Mesendoderm (in vitro differentiated cells): ENCODE results near the gene SH3GLB2.

Experiments used
- DNase-seq: peaks from one replicate; pipeline ENCODE4 v3.0.0; 2013
- H2AK5ac ChIP-seq: 2 replicates; pipeline ENCODE4 v1.6.1; 2013; ENCODE audit warnings: low read length, inconsistent platforms
- H2BK120ac ChIP-seq: 2 replicates; pipeline ENCODE4 v1.6.1; 2013; ENCODE audit warnings: low read depth, mild to moderate bottlenecking, low read length, moderate library complexity, mixed read lengths
- H2BK15ac ChIP-seq: replicated peaks from 2 replicates; pipeline ENCODE4 v1.6.1; 2013; ENCODE audit warnings: low read depth, mild to moderate bottlenecking, moderate library complexity
- H2BK5ac ChIP-seq: 2 replicates; pipeline ENCODE4 v1.6.1; 2013; ENCODE audit warnings: low read length, inconsistent platforms
- H3K18ac ChIP-seq: 2 replicates; pipeline ENCODE4 v1.6.1; 2013; ENCODE audit warnings: mild to moderate bottlenecking, low read length, mixed read lengths
- H3K23ac ChIP-seq: one replicate; pipeline ENCODE4 v1.6.1; 2013; ENCODE audit warnings: low read length
- H3K27ac ChIP-seq: 2 replicates; pipeline ENCODE4 v1.5.1; 2013; ENCODE audit warnings: low read depth, mild to moderate bottlenecking, inconsistent platforms, low read length, moderate library complexity
- H3K27me3 ChIP-seq: 2 replicates; pipeline ENCODE4 v1.6.1; 2013; ENCODE audit warnings: low read length, control low read depth, mild to moderate bottlenecking, inconsistent platforms; ENCODE audit not compliant: insufficient read depth, poor library complexity
- H3K36me3 ChIP-seq: 2 replicates; pipeline ENCODE4 v1.6.1; 2013; ENCODE audit warnings: low read length, inconsistent platforms; ENCODE audit not compliant: control insufficient read depth, insufficient read depth
- H3K4ac ChIP-seq: one replicate; pipeline ENCODE4 v1.6.1; 2013; ENCODE audit warnings: low read depth, mild to moderate bottlenecking, low read length, moderate library complexity
- H3K4me1 ChIP-seq: 2 replicates; pipeline ENCODE4 v1.6.1; 2013; ENCODE audit warnings: low read depth, low read length, inconsistent platforms; ENCODE audit not compliant: control insufficient read depth
- H3K4me2 ChIP-seq: 2 replicates; pipeline ENCODE4 v1.6.1; 2013; ENCODE audit warnings: low read length
- H3K4me3 ChIP-seq: 2 replicates; pipeline ENCODE4 v1.5.1; 2013; ENCODE audit warnings: mild to moderate bottlenecking, low read length
- H3K56ac ChIP-seq: one replicate; pipeline ENCODE4 v1.6.1; 2013; ENCODE audit warnings: low read length
- H3K79me1 ChIP-seq: 2 replicates; pipeline ENCODE4 v1.6.1; 2013; ENCODE audit warnings: low read length, inconsistent platforms
- H3K79me2 ChIP-seq: 2 replicates; pipeline ENCODE4 v1.6.1; 2013; ENCODE audit warnings: mild to moderate bottlenecking, low read length; ENCODE audit not compliant: control insufficient read depth, insufficient read depth
- H3K9ac ChIP-seq: 2 replicates; pipeline ENCODE4 v1.6.1; 2013; ENCODE audit warnings: low read length, inconsistent platforms
- H4K5ac ChIP-seq: one replicate; pipeline ENCODE4 v1.6.1; 2013; ENCODE audit warnings: low read length
- H4K8ac ChIP-seq: one replicate; pipeline ENCODE4 v1.6.1; 2013; ENCODE audit warnings: low read depth, mild to moderate bottlenecking, control low read depth, low read length, moderate library complexity
- WGBS: extraction: QIAGEN DNeasy Blood & Tissue Kit; methylation state at CpG from one replicate; pipeline ENCODE4 v1.1.7; 2013; ENCODE audit warnings: low lambda C conversion rate, missing lambda C conversion rate; ENCODE audit not compliant: insufficient coverage; ENCODE audit errors: extremely low coverage; 5-methylcytosine and 5-hydroxymethylcytosine counted together

Gene SH3GLB2

DNA sequence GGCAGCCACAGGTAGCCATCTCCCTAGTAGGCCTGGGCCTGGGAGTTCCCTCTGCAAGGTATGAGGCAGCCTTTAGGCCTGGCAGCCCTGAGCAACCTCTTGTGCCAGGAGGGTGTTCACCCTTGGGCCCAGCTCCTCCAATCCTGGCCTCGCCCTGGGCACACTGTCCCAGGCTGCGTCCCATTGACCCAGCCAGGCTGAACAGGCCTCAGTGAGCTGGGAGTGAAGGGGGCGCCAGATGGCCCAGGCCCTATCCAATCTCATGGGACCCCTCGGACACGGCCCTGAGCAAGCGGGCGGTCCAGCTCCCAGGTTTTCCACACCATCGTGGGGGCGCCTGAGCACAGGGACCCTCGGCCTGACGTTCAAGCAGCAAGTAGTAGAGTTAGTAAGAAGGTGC is 14.5 kb downstream of the SH3GLB2 start:
- H3K4ac ChIP-seq = no peak overlapping the region
- no peaks in the 10 kb centered on the region for H3K4me1 ChIP-seq
- H3K4me3 ChIP-seq = no peak overlapping the region
- H3K18ac ChIP-seq = no peak overlapping the region
- no peak overlapping the region for H4K8ac ChIP-seq
- no peaks in the 10 kb centered on the region for H3K79me1 ChIP-seq
- DNase-seq = no peak
- no peak overlapping the region for H3K9ac ChIP-seq
- H2BK15ac ChIP-seq = no peak overlapping the region
- no peak overlapping the region for H3K4me2 ChIP-seq
- H2AK5ac ChIP-seq = no peak overlapping the region
- no peak overlapping the region for H2BK120ac ChIP-seq
- H3K27me3 ChIP-seq = no peaks in the 10 kb centered on the region
- H4K5ac ChIP-seq = no peak overlapping the region
- H3K36me3 ChIP-seq = no peaks in the 10 kb centered on the region
- H3K23ac ChIP-seq = no peak overlapping the region
- H2BK5ac ChIP-seq = no peak overlapping the region
- no peak overlapping the region for H3K56ac ChIP-seq
- WGBS = no CpG with 5 or more reads among the region's 11 CpGs
- H3K79me2 ChIP-seq = no peaks in the 10 kb centered on the region
- H3K27ac ChIP-seq = no peak overlapping the region

DNA sequence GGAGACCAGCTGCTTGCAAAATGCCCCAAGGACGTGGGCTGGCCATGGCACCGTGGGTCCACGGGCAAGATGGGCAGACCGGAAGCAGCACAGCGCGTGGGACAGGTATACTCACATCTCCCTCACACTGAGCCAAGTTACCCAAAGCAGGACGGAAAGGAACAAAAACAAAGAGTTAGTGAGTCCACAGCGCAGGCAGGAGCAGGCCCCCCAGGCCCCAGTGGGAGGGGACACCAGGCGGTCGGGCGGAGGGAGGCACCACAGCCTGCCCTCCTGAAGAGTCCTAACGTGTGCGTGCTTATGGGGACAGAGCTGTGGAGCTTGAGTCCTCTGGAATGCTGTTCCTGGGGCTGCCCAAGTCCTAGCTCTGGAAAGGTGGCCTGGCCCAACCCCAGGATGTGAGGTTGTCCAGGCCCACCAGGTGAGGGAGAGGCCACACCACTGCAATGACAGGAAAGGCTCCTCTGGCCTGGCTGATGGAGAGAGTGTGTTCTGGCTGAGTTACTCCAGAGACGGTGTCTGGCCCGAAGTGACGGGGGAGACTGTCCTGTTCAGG is 15.2 kb downstream of the SH3GLB2 start:
- Histone ChIP-seq H3K36me3 (peaks cover 1% of the 10 kb centered on the region), H3K27ac (no peak overlapping the region), H3K27me3 (no peaks in the 10 kb centered on the region), H3K79me2 (no peaks in the 10 kb centered on the region), H4K8ac (no peak overlapping the region), H2AK5ac (no peak overlapping the region), H2BK5ac (no peak overlapping the region), H3K56ac (no peak overlapping the region), H3K4ac (no peak overlapping the region), H3K79me1 (no peaks in the 10 kb centered on the region), H4K5ac (no peak overlapping the region), H3K4me2 (no peak overlapping the region), H3K23ac (no peak overlapping the region), H2BK120ac (no peak overlapping the region), H2BK15ac (no peak overlapping the region), H3K9ac (no peak overlapping the region), H3K4me3 (no peak overlapping the region), H3K4me1 (no peaks in the 10 kb centered on the region), H3K18ac (no peak overlapping the region)
- no CpG with 5 or more reads among the region's 16 CpGs for WGBS
- no peak for DNase-seq

DNA sequence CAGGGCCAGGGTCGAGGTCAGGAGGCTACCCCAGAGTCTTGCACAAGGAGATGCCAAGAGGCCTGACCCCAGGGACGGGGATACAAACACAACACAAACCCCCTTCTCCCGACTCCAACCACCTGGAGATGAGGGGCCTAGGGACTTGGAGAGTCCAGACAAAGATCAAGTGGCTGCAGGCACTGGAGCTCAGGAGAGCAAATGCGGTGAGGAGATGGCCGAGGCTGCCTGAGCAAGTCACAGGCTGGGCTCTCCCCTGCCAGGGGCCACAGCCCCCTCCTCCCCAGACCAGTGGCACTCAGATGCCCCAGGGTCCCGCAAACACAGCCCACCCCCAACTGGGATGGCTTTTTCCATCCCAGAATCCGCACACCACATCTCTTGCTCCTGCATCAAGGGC is 15.8 kb downstream of the SH3GLB2 start:
- Histone ChIP-seq H3K36me3 (peaks cover 6% of the 10 kb centered on the region), H3K4me3 (no peak overlapping the region), H3K79me1 (no peaks in the 10 kb centered on the region), H2BK120ac (no peak overlapping the region), H3K27ac (no peak overlapping the region), H3K18ac (no peak overlapping the region), H2BK5ac (no peak overlapping the region), H3K79me2 (no peaks in the 10 kb centered on the region), H3K56ac (no peak overlapping the region), H3K27me3 (no peaks in the 10 kb centered on the region), H3K4me1 (no peaks in the 10 kb centered on the region), H3K4ac (no peak overlapping the region), H2AK5ac (no peak overlapping the region), H2BK15ac (no peak overlapping the region), H4K8ac (no peak overlapping the region), H3K4me2 (no peak overlapping the region), H4K5ac (no peak overlapping the region), H3K9ac (no peak overlapping the region), H3K23ac (no peak overlapping the region)
- no peak for DNase-seq
- no CpG with 5 or more reads among the region's 7 CpGs for WGBS

DNA sequence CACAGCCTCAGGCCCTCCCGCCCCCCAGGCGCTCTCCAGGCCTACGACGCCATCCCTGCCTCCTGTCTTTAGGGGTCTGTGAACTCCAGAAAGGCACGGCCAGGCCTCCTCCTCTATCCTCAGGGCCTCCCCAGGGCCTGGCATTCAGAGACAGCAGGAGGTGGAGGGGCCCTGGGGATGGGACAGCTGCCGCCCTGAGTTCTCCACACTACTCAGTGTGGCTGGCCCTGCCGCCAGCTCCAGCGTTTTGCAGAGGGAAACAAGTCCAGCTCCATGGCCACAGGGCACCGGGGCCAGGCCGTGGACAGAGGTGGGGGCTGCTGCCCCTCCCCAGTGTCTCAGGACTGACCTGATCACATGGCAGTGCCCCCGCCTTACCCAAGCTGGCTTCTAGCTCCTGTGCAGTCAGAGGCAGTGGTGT is 16.4 kb downstream of the SH3GLB2 start:
- no peak overlapping the region for H3K4ac ChIP-seq
- H2BK120ac ChIP-seq = no peak overlapping the region
- no peak overlapping the region for H3K18ac ChIP-seq
- H3K27ac ChIP-seq = no peak overlapping the region
- H3K4me1 ChIP-seq = no peaks in the 10 kb centered on the region
- H3K79me1 ChIP-seq = no peaks in the 10 kb centered on the region
- WGBS = no CpG with 5 or more reads among the region's 11 CpGs
- no peak overlapping the region for H2BK15ac ChIP-seq
- H3K27me3 ChIP-seq = no peaks in the 10 kb centered on the region
- no peak overlapping the region for H3K23ac ChIP-seq
- no peak for DNase-seq
- H3K4me2 ChIP-seq = no peak overlapping the region
- H2AK5ac ChIP-seq = no peak overlapping the region
- no peak overlapping the region for H4K5ac ChIP-seq
- H4K8ac ChIP-seq = no peak overlapping the region
- H3K36me3 ChIP-seq = peaks cover 6% of the 10 kb centered on the region
- H3K79me2 ChIP-seq = no peaks in the 10 kb centered on the region
- H2BK5ac ChIP-seq = no peak overlapping the region
- H3K9ac ChIP-seq = no peak overlapping the region
- no peak overlapping the region for H3K56ac ChIP-seq
- no peak overlapping the region for H3K4me3 ChIP-seq

DNA sequence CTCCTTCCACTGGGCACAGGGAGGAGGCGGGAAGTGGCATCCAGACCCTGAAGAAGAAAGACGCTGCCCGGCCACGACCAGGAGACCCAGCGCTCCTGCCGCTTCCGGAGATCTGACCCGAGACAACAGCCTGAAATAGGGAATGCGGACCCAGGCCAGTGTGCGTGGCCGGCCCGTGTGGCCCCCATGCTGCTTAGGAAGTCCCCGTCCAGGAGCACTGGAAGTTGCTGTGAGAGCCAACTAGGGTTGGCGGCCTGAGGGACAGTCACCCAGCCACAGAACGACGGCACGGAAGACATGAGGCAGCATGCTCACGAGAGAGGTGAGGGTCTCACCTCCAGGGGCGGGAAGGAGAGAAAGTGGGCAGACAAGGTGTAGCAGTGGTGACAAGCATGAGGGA is 17.0 kb downstream of the SH3GLB2 start:
- Histone ChIP-seq H3K4me2 (no peak overlapping the region), H2AK5ac (no peak overlapping the region), H3K4ac (no peak overlapping the region), H3K4me3 (no peak overlapping the region), H3K9ac (no peak overlapping the region), H3K79me1 (no peaks in the 10 kb centered on the region), H3K18ac (no peak overlapping the region), H3K4me1 (no peaks in the 10 kb centered on the region), H3K27me3 (no peaks in the 10 kb centered on the region), H2BK5ac (no peak overlapping the region), H2BK120ac (no peak overlapping the region), H3K27ac (no peak overlapping the region), H3K56ac (no peak overlapping the region), H4K8ac (no peak overlapping the region), H4K5ac (no peak overlapping the region), H3K36me3 (peaks cover 9% of the 10 kb centered on the region), H2BK15ac (no peak overlapping the region), H3K79me2 (no peaks in the 10 kb centered on the region), H3K23ac (no peak overlapping the region)
- no peak for DNase-seq
- WGBS = no CpG with 5 or more reads among the region's 19 CpGs

DNA sequence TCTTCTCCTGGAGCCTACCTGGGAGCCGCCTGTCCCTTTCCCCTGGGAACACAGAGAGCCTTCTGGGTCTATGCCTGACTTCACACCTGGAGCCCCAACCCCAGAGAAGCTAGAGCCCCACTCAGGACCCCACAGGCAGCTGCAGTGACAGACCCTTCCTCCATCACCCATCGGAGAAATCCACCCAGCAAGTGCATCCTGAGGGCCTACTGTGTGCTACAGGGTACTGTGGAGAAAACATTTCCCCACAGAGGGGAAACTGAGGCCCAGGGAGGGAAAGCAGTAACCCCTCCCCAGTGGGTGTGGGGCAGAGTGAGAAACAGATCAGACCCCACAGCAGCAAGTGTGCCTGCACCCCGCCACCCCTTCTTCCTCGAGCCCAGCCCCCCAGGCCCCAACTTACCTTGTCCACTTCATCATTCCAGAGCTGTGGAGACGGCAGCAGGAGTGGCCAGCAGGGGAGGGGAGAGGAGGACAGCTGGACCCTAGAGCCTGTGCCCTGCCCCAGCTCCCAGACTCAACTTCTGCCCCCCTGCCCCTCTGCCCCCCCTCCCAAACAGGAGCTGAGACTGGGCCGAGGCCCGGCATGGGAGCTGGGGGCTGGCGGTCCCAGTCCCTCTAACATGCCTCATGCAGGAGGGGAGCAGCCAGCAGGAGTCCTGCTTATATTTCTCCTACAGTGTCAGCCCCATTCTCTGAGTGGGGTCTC is 17.7 kb downstream of the SH3GLB2 start:
- no peak overlapping the region for H2BK120ac ChIP-seq
- no peak overlapping the region for H2BK15ac ChIP-seq
- H4K8ac ChIP-seq = no peak overlapping the region
- no peak overlapping the region for H3K4me2 ChIP-seq
- H3K56ac ChIP-seq = no peak overlapping the region
- H3K27ac ChIP-seq = no peak overlapping the region
- H3K9ac ChIP-seq = no peak overlapping the region
- H3K4me1 ChIP-seq = no peaks in the 10 kb centered on the region
- no peak overlapping the region for H3K18ac ChIP-seq
- no peak for DNase-seq
- no peak overlapping the region for H4K5ac ChIP-seq
- no peaks in the 10 kb centered on the region for H3K27me3 ChIP-seq
- peaks cover 12% of the 10 kb centered on the region for H3K36me3 ChIP-seq
- H3K4ac ChIP-seq = no peak overlapping the region
- H2BK5ac ChIP-seq = no peak overlapping the region
- WGBS = no CpG with 5 or more reads among the region's 8 CpGs
- H3K23ac ChIP-seq = no peak overlapping the region
- no peak overlapping the region for H2AK5ac ChIP-seq
- no peaks in the 10 kb centered on the region for H3K79me2 ChIP-seq
- no peak overlapping the region for H3K4me3 ChIP-seq
- no peaks in the 10 kb centered on the region for H3K79me1 ChIP-seq
